K562 (cell line): ENCODE results near the gene RPAP2. TPM values are rescaled to one million over a fixed set of nuclear protein-coding genes. Genes with fewer than 3 reads are reported as not detected.

ENCODE experiments used
- ATAC-seq: fragments of 200-7000 bp; cut with Tn5 transposase; 3 replicates; pipeline ENCODE4 v1.9.1; 2020; ENCODE audit warnings: moderate library complexity
- BruUV-seq: library from RNA; stranded (reverse); fragments of 400-500 nt; replicated peaks from 2 replicates; lab custom pipeline; 2021; lab: Mats Ljungman, UMichigan
- CTCF ChIA-PET: fragments of 300-600 bp; formaldehyde crosslinking; extraction: SDS; loops from one replicate; lab custom pipeline; 2021; ENCODE audit warnings: low intra/inter-chr PET ratio; lab: Yijun Ruan, JAX
- POLR2A ChIA-PET: fragments of 300-600, 350-650 bp; sonication (Branson Sonifier 250); formaldehyde crosslinking; extraction: SDS; loops from one replicate; lab custom pipeline; 2021; ENCODE audit warnings: antibody characterized with exemption, inconsistent platforms; lab: Yijun Ruan, JAX
- DNase-seq, 4 experiments: peaks; one replicate each; pipeline versions ENCODE4 v3.0.0 to v3.0.0-alpha.2; 2011 to 2018; ENCODE audit warnings: low spot score in 3 of 4, mixed read lengths in 3 of 4; ENCODE audit errors: extremely low read depth in 1 of 4
- FAIRE-seq: peaks from 2 replicates; lab custom pipeline; 2011; peaks lifted over from hg19 to GRCh38; lab: Jason Lieb, UNC
- H2AFZ ChIP-seq: 2 replicates; pipeline ENCODE4 v1.6.0; 2011; ENCODE audit warnings: low read depth, low read length, control low read depth, inconsistent platforms
- H3K27ac ChIP-seq: fragments of 200-600 bp; 3 replicates; pipeline ENCODE4 v1.8.0; 2011; ENCODE audit warnings: low read depth, mild to moderate bottlenecking, control low read depth, inconsistent platforms, low read length, moderate library complexity, mixed read lengths; ENCODE audit errors: extremely low read depth
- H3K27me3 ChIP-seq, 2 experiments: fragments of 300-600 bp in 1 of 2; 2 replicates in 1 of 2; 3 replicates in 1 of 2; pipeline versions ENCODE4 v1.6.0 to v1.8.0; 2011; ENCODE audit warnings: inconsistent platforms in 2 of 2, low read length in 2 of 2, mild to moderate bottlenecking in 1 of 2, mixed read lengths in 1 of 2, moderate library complexity in 1 of 2; ENCODE audit not compliant: control insufficient read depth in 2 of 2, insufficient read depth in 2 of 2
- H3K36me3 ChIP-seq: fragments of 300-600 bp; 3 replicates; pipeline ENCODE4 v1.8.0; 2011; ENCODE audit warnings: mild to moderate bottlenecking, low read length, inconsistent platforms; ENCODE audit not compliant: control insufficient read depth, insufficient read depth
- H3K4me1 ChIP-seq, 2 experiments: fragments of 200-600 bp in 1 of 2; replicated peaks in 1 of 2; 2 replicates in 1 of 2; 3 replicates in 1 of 2; pipeline versions ENCODE4 v1.5.1 to v1.8.0; 2011; ENCODE audit warnings: inconsistent platforms in 2 of 2, low read length in 2 of 2, mild to moderate bottlenecking in 1 of 2, mixed read lengths in 1 of 2, moderate library complexity in 1 of 2; ENCODE audit not compliant: control insufficient read depth in 2 of 2, insufficient read depth in 2 of 2
- H3K4me2 ChIP-seq: 2 replicates; pipeline ENCODE4 v1.6.1; 2011; ENCODE audit warnings: low read length, control low read depth, inconsistent platforms, mixed read lengths; ENCODE audit not compliant: insufficient read depth
- H3K4me3 ChIP-seq: fragments of 200-600 bp; sonication (generic), shearing (Covaris generic); 2 replicates; pipeline ENCODE4 v1.5.1; 2016; ENCODE audit warnings: control low read depth, inconsistent platforms
- H3K79me2 ChIP-seq: fragments of 200-600 bp; 3 replicates; pipeline ENCODE4 v1.8.0; 2011; ENCODE audit warnings: low read length, inconsistent platforms; ENCODE audit not compliant: control insufficient read depth, insufficient read depth
- H3K9ac ChIP-seq, 2 experiments: 2 replicates each; pipeline versions ENCODE4 v1.6.0 to v1.6.1; 2011; ENCODE audit warnings: low read depth in 2 of 2, low read length in 2 of 2, control low read depth in 1 of 2, inconsistent platforms in 1 of 2, mild to moderate bottlenecking in 1 of 2, mixed read lengths in 1 of 2; ENCODE audit not compliant: insufficient read depth in 1 of 2
- H3K9me1 ChIP-seq: one replicate; pipeline ENCODE4 v1.6.0; 2011; ENCODE audit warnings: inconsistent platforms, mild to moderate bottlenecking, low read length, moderate library complexity; ENCODE audit not compliant: control insufficient read depth, insufficient read depth
- H3K9me3 ChIP-seq: replicated peaks from 2 replicates; pipeline ENCODE4 v1.5.1; 2011; ENCODE audit warnings: low read depth, low read length, inconsistent platforms; ENCODE audit not compliant: control insufficient read depth, insufficient read depth
- H4K20me1 ChIP-seq: replicated peaks from 2 replicates; pipeline ENCODE4 v1.6.1; 2011; ENCODE audit warnings: low read length, inconsistent platforms, mixed read lengths; ENCODE audit not compliant: control insufficient read depth, insufficient read depth
- CHD1 ChIP-seq: fragments of 200-600 bp; sonication (generic); IDR thresholded peaks from one replicate; pipeline ENCODE4 v1.6.1; 2012; ENCODE audit warnings: mild to moderate bottlenecking, moderate library complexity, low read length, inconsistent platforms
- FOXM1 ChIP-seq, 2 experiments: fragments of 450-650 bp in 1 of 2; sonication (generic) in 1 of 2; formaldehyde crosslinking in 1 of 2; IDR thresholded peaks; 2 replicates each; pipeline versions ENCODE4 v1.6.1 to v1.9.0; 2017 to 2022; ENCODE audit warnings: low read depth in 2 of 2, mild to moderate bottlenecking in 2 of 2, missing genetic modification reagents in 1 of 2, moderate library complexity in 1 of 2
- HCFC1 ChIP-seq: IDR thresholded peaks from 2 replicates; pipeline ENCODE4 v1.6.1; 2012; ENCODE audit warnings: low read depth, low read length, improper control_type of control experiment
- PYGO2 ChIP-seq: fragments of 450-650 bp; IDR thresholded peaks from 2 replicates; pipeline ENCODE4 v1.6.1; 2016; ENCODE audit warnings: mild to moderate bottlenecking, missing genetic modification characterization, moderate library complexity, missing compliant biosample characterization
- RBM22 ChIP-seq: fragments of 200-400 bp; formaldehyde crosslinking; IDR thresholded peaks from 2 replicates; pipeline ENCODE4 v1.6.1; 2018; ENCODE audit warnings: low read length, low read depth; ENCODE audit not compliant: poor library complexity, severe bottlenecking
- TEAD2 ChIP-seq: fragments of 450-650 bp; IDR thresholded peaks from 2 replicates; pipeline ENCODE4 v1.6.1; 2016; ENCODE audit warnings: missing genetic modification characterization, control low read depth, missing compliant biosample characterization
- ZFP30 ChIP-seq: fragments of 250-450 bp; sonication (Bioruptor Pico); IDR thresholded peaks from 2 replicates; pipeline ENCODE4 v1.8.0; 2022; ENCODE audit warnings: moderate library complexity, mild to moderate bottlenecking, inconsistent platforms, borderline replicate concordance
- ZNF12 ChIP-seq: sonication (generic); formaldehyde crosslinking; IDR thresholded peaks from 2 replicates; pipeline ENCODE4 v1.4.0; 2020; ENCODE audit warnings: mild to moderate bottlenecking, missing genetic modification reagents
- WGBS: fragments of 100-300 bp; shearing (Covaris generic); methylation state at CpG from one replicate; pipeline ENCODE4 v1.1.6; 2016; ENCODE audit warnings: low coverage, mixed read lengths; ENCODE audit not compliant: insufficient coverage; ENCODE audit errors: missing lambda C conversion rate; 5-methylcytosine and 5-hydroxymethylcytosine counted together
- in situ Hi-C: fragments of 300-500 bp; cut with MboI; formaldehyde crosslinking; loops from 4 replicates; pipeline ENCODE4 v1.15.0; 2018; ENCODE audit warnings: inconsistent platforms, mixed read lengths
- intact Hi-C: fragments of 100-400 bp; cut with micrococcal nuclease; formaldehyde crosslinking; loops from 2 replicates; pipeline ENCODE4 v1.14.2; 2022
- polyA plus RNA-seq, 8 experiments: library from polyadenylated mRNA; depleted of rRNA in 4 of 8; stranded (reverse) in 5 of 8; unstranded in 3 of 8; fragments of >200 nt; fragmentation: Nextera tagmentation in 2 of 8; fragmentation: Illumina TruSeq in 1 of 8; extraction: Ambion mirVana in 2 of 8; extraction: Trizol in 1 of 8; gene quantifications; 2 replicates each; pipeline versions ENCODE4 v1.2.1 to v1.2.3, GENCODE V29; 2011 to 2014; ENCODE audit warnings: inconsistent platforms in 1 of 8, missing spikeins in 1 of 8
- total RNA-seq, 7 experiments: library from RNA; depleted of rRNA in 6 of 7; stranded (reverse); fragments of >200 nt in 6 of 7; fragmentation: Illumina TruSeq in 2 of 7; extraction: Trizol in 2 of 7; gene quantifications; 2 replicates each; pipeline versions ENCODE4 v1.2.1 to v1.2.3, GENCODE V29; 2011 to 2021; ENCODE audit warnings: low replicate concordance in 1 of 7
- TF ChIP-seq, protein P1 (sequence below): fragments of 450-650 bp; IDR thresholded peaks from 2 replicates; pipeline ENCODE4 v1.6.1; 2016
- TF ChIP-seq, protein P2 (sequence below): IDR thresholded peaks from 2 replicates; pipeline ENCODE4 v1.6.1; 2016; ENCODE audit warnings: missing genetic modification characterization, missing compliant biosample characterization
- TF ChIP-seq, protein P3 (sequence below): fragments of 450-650 bp; IDR thresholded peaks from 2 replicates; pipeline ENCODE4 v1.6.1; 2016; ENCODE audit warnings: low read depth, mild to moderate bottlenecking, moderate library complexity
- TF ChIP-seq, protein P4 (sequence below): fragments of 250-450 bp; sonication (Bioruptor Pico); IDR thresholded peaks from 2 replicates; pipeline ENCODE4 v1.6.1; 2021; ENCODE audit warnings: mild to moderate bottlenecking
- TF ChIP-seq, protein P5 (sequence below), 3 experiments: fragments of 200-800 bp in 1 of 3; fragments of 250-450 bp in 1 of 3; fragments of 450-650 bp in 1 of 3; sonication (Bioruptor Pico) in 1 of 3; sonication (Bioruptor generic) in 1 of 3; formaldehyde crosslinking in 1 of 3; IDR thresholded peaks; 2 replicates each; pipeline versions ENCODE4 v1.6.1 to v1.8.0; 2016 to 2022; ENCODE audit warnings: mild to moderate bottlenecking in 2 of 3, missing genetic modification characterization in 2 of 3, missing compliant biosample characterization in 1 of 3, moderate library complexity in 1 of 3

The RPAP2 gene
- total and polyA plus RNA-seq, 9 of the 15 experiments (the other 6 are each of a cell fraction or from before 2014, with no cell fraction given) = 6.2 to 41.7 (median 28.7) TPM

DNA sequence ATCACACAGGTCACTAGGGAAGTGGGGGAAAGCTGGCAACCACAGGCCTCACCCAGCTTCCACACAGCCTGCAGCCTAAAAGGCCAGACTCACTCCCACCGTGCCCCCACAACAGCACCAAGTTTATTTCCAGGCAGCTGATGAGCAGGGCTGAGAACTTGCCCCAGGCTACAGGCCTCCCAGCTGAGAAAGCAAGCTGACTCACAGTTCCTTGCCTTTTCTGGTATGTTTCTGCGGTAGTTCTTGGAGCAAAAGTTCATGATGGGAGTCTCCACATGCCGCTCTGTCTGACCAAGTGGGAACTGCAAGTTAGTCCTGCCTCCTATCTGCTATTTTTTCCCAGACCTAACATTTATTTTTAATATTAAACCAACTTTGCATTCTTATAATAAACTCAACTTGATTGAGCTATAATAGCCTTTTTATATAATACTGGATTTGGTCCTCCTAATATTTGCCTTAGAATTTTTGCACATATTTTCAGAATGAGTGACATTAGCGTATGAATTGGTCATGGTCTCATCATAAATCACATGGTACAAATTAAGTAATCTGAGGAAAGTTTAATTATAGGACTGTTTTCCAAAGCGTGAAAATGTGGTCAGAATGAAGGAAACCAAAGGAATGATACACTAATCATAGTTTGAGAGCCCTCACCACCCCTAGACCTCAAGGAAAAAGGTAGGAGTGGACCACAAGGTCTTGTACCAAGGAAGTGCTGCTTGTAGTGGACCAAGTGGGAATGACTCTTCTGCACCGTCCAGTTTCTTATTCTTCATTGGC lies 30.7 kb downstream of the RPAP2 start:
- no peak overlapping the region for H3K27ac ChIP-seq
- FAIRE-seq = no peak
- H3K27me3 ChIP-seq = no peaks in the 10 kb centered on the region
- BruUV-seq = no TSS peak
- no peaks in the 10 kb centered on the region for H3K79me2 ChIP-seq
- H3K4me1 ChIP-seq = no peaks in the 10 kb centered on the region; a peak in 1 of 5 replicates
- POLR2A ChIA-PET = interaction anchor here (0.9 kb wide), 1 partner anchor 12 kb away, joined by 4 read pairs; no protein-coding TSS in a partner anchor
- no peak for ATAC-seq
- in situ Hi-C loops = no loop called here
- peaks cover 9% of the 10 kb centered on the region for H3K9me3 ChIP-seq
- H3K36me3 ChIP-seq = peaks cover 15% of the 10 kb centered on the region; the same call in 2 of the 3 replicates
- no peak for DNase-seq
- no peak overlapping the region for H3K9ac ChIP-seq
- H2AFZ ChIP-seq = no peak overlapping the region
- no peak overlapping the region for H3K4me3 ChIP-seq
- H4K20me1 ChIP-seq = no peaks in the 10 kb centered on the region
- CTCF ChIA-PET = no interaction called here
- H3K9me1 ChIP-seq = no peaks in the 10 kb centered on the region
- intact Hi-C loops = no loop called here
- WGBS = 87% methylated on average over 6 of the region's 6 CpGs
- no peak overlapping the region for H3K4me2 ChIP-seq
- TF ChIP-seq HCFC1 (no peak), FOXM1 (IDR thresholded peaks at IDR 0.05; ENCODE audit: low read depth) (no peak), FOXM1 (CRISPR knock-in tag; IDR thresholded peaks at IDR 0.05; ENCODE audit: low read depth) (no peak), ZFP30 (CRISPR knock-in tag) (no peak), CHD1 (no peak), RBM22 (no peak), TEAD2 (tag) (no peak), PYGO2 (tag) (no peak), ZNF12 (CRISPR knock-in tag) (no peak)
- TF ChIP-seq, protein P1, sequence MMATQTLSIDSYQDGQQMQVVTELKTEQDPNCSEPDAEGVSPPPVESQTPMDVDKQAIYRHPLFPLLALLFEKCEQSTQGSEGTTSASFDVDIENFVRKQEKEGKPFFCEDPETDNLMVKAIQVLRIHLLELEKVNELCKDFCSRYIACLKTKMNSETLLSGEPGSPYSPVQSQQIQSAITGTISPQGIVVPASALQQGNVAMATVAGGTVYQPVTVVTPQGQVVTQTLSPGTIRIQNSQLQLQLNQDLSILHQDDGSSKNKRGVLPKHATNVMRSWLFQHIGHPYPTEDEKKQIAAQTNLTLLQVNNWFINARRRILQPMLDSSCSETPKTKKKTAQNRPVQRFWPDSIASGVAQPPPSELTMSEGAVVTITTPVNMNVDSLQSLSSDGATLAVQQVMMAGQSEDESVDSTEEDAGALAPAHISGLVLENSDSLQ = no peak
- TF ChIP-seq, protein P2, sequence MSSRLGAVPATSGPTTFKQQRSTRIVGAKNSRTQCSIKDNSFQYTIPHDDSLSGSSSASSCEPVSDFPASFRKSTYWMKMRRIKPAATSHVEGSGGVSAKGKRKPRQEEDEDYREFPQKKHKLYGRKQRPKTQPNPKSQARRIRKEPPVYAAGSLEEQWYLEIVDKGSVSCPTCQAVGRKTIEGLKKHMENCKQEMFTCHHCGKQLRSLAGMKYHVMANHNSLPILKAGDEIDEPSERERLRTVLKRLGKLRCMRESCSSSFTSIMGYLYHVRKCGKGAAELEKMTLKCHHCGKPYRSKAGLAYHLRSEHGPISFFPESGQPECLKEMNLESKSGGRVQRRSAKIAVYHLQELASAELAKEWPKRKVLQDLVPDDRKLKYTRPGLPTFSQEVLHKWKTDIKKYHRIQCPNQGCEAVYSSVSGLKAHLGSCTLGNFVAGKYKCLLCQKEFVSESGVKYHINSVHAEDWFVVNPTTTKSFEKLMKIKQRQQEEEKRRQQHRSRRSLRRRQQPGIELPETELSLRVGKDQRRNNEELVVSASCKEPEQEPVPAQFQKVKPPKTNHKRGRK (tag) = no peak
- TF ChIP-seq, protein P3, sequence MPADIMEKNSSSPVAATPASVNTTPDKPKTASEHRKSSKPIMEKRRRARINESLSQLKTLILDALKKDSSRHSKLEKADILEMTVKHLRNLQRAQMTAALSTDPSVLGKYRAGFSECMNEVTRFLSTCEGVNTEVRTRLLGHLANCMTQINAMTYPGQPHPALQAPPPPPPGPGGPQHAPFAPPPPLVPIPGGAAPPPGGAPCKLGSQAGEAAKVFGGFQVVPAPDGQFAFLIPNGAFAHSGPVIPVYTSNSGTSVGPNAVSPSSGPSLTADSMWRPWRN = no peak
- TF ChIP-seq, protein P4, sequence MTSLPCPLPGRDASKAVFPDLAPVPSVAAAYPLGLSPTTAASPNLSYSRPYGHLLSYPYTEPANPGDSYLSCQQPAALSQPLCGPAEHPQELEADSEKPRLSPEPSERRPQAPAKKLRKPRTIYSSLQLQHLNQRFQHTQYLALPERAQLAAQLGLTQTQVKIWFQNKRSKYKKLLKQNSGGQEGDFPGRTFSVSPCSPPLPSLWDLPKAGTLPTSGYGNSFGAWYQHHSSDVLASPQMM (CRISPR knock-in tag) = no peak
- TF ChIP-seq, protein P5, sequence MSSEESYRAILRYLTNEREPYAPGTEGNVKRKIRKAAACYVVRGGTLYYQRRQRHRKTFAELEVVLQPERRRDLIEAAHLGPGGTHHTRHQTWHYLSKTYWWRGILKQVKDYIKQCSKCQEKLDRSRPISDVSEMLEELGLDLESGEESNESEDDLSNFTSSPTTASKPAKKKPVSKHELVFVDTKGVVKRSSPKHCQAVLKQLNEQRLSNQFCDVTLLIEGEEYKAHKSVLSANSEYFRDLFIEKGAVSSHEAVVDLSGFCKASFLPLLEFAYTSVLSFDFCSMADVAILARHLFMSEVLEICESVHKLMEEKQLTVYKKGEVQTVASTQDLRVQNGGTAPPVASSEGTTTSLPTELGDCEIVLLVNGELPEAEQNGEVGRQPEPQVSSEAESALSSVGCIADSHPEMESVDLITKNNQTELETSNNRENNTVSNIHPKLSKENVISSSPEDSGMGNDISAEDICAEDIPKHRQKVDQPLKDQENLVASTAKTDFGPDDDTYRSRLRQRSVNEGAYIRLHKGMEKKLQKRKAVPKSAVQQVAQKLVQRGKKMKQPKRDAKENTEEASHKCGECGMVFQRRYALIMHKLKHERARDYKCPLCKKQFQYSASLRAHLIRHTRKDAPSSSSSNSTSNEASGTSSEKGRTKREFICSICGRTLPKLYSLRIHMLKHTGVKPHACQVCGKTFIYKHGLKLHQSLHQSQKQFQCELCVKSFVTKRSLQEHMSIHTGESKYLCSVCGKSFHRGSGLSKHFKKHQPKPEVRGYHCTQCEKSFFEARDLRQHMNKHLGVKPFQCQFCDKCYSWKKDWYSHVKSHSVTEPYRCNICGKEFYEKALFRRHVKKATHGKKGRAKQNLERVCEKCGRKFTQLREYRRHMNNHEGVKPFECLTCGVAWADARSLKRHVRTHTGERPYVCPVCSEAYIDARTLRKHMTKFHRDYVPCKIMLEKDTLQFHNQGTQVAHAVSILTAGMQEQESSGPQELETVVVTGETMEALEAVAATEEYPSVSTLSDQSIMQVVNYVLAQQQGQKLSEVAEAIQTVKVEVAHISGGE (CRISPR knock-in tag; IDR thresholded peaks at IDR 0.05) = no peak
